HFF-Myc (cell line): ENCODE data around the gene LYPD6B.

Experiments used
- DNase-seq: peaks from one replicate; pipeline ENCODE4 v3.0.0-alpha.2; 2011; ENCODE audit warnings: low read depth; ENCODE audit errors: extremely low read depth
- H3K4me3 ChIP-seq: replicated peaks from 2 replicates; pipeline ENCODE4 v1.5.1; 2011; ENCODE audit warnings: low read depth, mild to moderate bottlenecking, control low read depth, low read length
- CTCF ChIP-seq: IDR thresholded peaks from 2 replicates; pipeline ENCODE4 v1.5.1; 2012; ENCODE audit warnings: mild to moderate bottlenecking, low read depth, low read length, control low read depth; ENCODE audit errors: missing control alignments

Gene LYPD6B

GRCh38 chr2:149049142-149049541 is 10.6 kb downstream of the LYPD6B start:
- TF ChIP-seq CTCF = no peak
- H3K4me3 ChIP-seq = no peak overlapping the region
- DNase-seq = no peak

GRCh38 chr2:149050188-149050587 is 11.7 kb downstream of the LYPD6B start:
- H3K4me3 ChIP-seq = no peak overlapping the region
- no peak for TF ChIP-seq CTCF
- no peak for DNase-seq

- TF ChIP-seq CTCF = no peak
- no peak overlapping the region for H3K4me3 ChIP-seq
- DNase-seq = no peak
These were observed 17.3 kb downstream of the LYPD6B start for GRCh38 chr2:149055751-149056150.

GRCh38 chr2:149056541-149057255 is 18.2 kb downstream of the LYPD6B start:
- no peak overlapping the region for H3K4me3 ChIP-seq
- DNase-seq = no peak
- TF ChIP-seq CTCF = no peak

GRCh38 chr2:149057401-149057800 is 18.9 kb downstream of the LYPD6B start:
- no peak overlapping the region for H3K4me3 ChIP-seq
- DNase-seq = no peak
- no peak for TF ChIP-seq CTCF

GRCh38 chr2:149058936-149059335 is 20.4 kb downstream of the LYPD6B start:
- no peak for DNase-seq
- no peak for TF ChIP-seq CTCF

GRCh38 chr2:149059822-149060221 is 21.3 kb downstream of the LYPD6B start:
- no peak for DNase-seq
- no peak overlapping the region for H3K4me3 ChIP-seq

More at GRCh38 chr2:149058936-149059335, 20.4 kb downstream of the LYPD6B start:
- H3K4me3 ChIP-seq = no peak overlapping the region

More at GRCh38 chr2:149059822-149060221, 21.3 kb downstream of the LYPD6B start:
- TF ChIP-seq CTCF = no peak
